ENCODE results near the gene SPEF2.

GRCh38 chr5:35745193-35745592 is 127.5 kb downstream of the SPEF2 start:
- TF ChIP-seq POLR2AphosphoS5 (IDR thresholded peaks at IDR 0.05), result no peak
- TF ChIP-seq POLR2A (IDR thresholded peaks at IDR 0.05), result no peak

Measured in suprapubic skin (tissue), 4 donors.